Muscle layer of duodenum (tissue), 2 donors: ENCODE data around the gene GDF15.

Experiments used
- H3K27ac ChIP-seq: one replicate; pipeline ENCODE4 v1.7.0; 2013; ENCODE audit warnings: mild to moderate bottlenecking, low read length
- H3K27me3 ChIP-seq: one replicate; pipeline ENCODE4 v1.7.0; 2013; ENCODE audit warnings: low read depth, mild to moderate bottlenecking, control low read depth, low read length
- H3K36me3 ChIP-seq, 2 donors: one replicate each; pipeline ENCODE4 v1.7.0; 2013; ENCODE audit warnings: low read length in 2 of 2, control low read depth in 1 of 2, mild to moderate bottlenecking in 1 of 2; ENCODE audit not compliant: insufficient read depth in 2 of 2, control insufficient read depth in 1 of 2
- H3K4me1 ChIP-seq, 2 donors: one replicate each; pipeline ENCODE4 v1.7.0; 2013; ENCODE audit warnings: low read length in 2 of 2, mild to moderate bottlenecking in 2 of 2, control low read depth in 1 of 2, moderate library complexity in 1 of 2; ENCODE audit not compliant: insufficient read depth in 2 of 2, control insufficient read depth in 1 of 2
- H3K4me3 ChIP-seq, 2 donors: one replicate each; pipeline ENCODE4 v1.7.0; 2013; ENCODE audit warnings: low read length in 2 of 2, low read depth in 1 of 2, mild to moderate bottlenecking in 1 of 2
- H3K9me3 ChIP-seq, 2 donors: one replicate each; pipeline ENCODE4 v1.7.0; 2013; ENCODE audit warnings: low read length in 2 of 2, control low read depth in 1 of 2, mild to moderate bottlenecking in 1 of 2; ENCODE audit not compliant: control insufficient read depth in 1 of 2
- donor health status: healthy.

The GDF15 gene, protein sequence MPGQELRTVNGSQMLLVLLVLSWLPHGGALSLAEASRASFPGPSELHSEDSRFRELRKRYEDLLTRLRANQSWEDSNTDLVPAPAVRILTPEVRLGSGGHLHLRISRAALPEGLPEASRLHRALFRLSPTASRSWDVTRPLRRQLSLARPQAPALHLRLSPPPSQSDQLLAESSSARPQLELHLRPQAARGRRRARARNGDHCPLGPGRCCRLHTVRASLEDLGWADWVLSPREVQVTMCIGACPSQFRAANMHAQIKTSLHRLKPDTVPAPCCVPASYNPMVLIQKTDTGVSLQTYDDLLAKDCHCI

DNA sequence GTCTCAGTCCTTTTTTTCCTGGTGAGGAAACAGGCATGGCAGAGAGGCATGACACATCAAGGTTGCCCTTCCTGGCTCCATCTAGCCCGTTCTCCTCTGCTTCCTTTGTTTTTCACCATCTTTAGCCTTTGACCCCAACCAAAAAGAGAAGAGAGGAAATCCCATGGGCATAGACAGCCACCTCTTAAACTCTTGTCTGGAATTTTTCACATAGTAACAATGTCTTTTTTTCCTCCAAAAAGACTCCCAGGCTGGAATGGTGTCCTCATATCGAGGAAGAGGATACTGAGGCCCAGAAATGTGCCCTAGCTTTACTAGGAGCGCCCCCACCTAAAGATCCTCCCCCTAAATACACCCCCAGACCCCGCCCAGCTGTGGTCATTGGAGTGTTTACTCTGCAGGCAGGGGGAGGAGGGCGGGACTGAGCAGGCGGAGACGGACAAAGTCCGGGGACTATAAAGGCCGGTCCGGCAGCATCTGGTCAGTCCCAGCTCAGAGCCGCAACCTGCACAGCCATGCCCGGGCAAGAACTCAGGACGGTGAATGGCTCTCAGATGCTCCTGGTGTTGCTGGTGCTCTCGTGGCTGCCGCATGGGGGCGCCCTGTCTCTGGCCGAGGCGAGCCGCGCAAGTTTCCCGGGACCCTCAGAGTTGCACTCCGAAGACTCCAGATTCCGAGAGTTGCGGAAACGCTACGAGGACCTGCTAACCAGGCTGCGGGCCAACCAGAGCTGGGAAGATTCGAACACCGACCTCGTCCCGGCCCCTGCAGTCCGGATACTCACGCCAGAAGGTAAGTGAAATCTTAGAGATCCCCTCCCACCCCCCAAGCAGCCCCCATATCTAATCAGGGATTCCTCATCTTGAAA, at the start of gene GDF15:
Gene GDF15, plus strand, starts transcription at position 484 of the 868 bp plus-strand sequence. Its CDS starts 32 bp downstream, at position 516.
- Histone ChIP-seq H3K27me3 (no peaks in the 10 kb centered on the region), H3K4me1 (peaks cover 5 to 7% of the 10 kb centered on the region in 2 donors), H3K9me3 (no peaks in the 10 kb centered on the region), H3K4me3 (peak within 1 kb of the TSS; percentile 35 to 67), H3K36me3 (no peaks in the 10 kb centered on the region), H3K27ac (peak within 1 kb of the TSS; percentile 62)

DNA sequence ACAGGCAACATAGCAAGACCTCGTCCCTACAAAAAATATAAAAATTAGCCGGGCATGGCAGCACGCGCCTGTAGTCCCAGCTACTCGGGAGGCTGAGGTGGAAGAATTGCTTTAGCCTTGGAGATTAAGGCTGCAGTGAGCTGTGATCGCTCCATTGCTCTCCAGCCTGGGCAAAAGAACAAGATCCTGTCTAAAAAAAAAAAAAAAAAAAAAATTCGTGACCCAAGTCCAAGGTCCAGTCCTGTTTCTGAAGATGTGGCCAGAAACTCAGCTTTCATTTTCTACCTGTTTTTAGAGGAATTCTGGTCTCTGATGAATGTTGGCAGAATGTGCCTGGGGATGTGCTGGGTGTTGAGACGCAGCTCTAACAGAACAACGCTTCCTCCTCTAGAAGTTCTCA, 47.4 kb upstream of the GDF15 start:
- H3K36me3 ChIP-seq, result no peaks in the 10 kb centered on the region
- H3K4me3 ChIP-seq, result no peak overlapping the region
- H3K27me3 ChIP-seq, result no peaks in the 10 kb centered on the region
- H3K9me3 ChIP-seq, result no peaks in the 10 kb centered on the region
- no peak overlapping the region for H3K27ac ChIP-seq
- peaks cover 4 to 11% of the 10 kb centered on the region in 2 donors for H3K4me1 ChIP-seq

DNA sequence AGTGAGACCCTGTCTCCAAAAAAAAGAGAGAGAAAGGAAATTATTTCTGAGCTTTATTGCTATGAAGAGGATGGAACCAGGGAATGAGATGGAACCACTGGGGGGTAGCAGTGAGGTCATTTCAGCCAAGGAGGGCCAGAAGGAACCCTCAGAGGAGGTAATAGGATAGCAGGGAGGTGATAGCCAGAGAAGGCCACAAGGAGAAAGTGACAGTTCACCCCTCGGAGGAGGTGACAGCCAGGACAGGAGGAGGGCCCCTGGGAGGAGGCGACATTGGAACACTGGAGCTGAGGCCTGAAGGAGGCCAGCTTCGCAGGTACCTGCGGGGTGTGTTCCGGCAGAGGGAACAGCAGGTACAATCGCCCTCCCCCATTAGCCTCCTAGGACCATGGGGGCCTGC, 46.2 kb upstream of the GDF15 start:
- Histone ChIP-seq H3K27ac (no peak overlapping the region), H3K27me3 (no peaks in the 10 kb centered on the region), H3K4me1 (peaks cover 4 to 15% of the 10 kb centered on the region in 2 donors), H3K9me3 (no peaks in the 10 kb centered on the region), H3K36me3 (peaks cover 0 to 5% of the 10 kb centered on the region in 2 donors), H3K4me3 (peak overlapping the region; percentile 78 to 94)

DNA sequence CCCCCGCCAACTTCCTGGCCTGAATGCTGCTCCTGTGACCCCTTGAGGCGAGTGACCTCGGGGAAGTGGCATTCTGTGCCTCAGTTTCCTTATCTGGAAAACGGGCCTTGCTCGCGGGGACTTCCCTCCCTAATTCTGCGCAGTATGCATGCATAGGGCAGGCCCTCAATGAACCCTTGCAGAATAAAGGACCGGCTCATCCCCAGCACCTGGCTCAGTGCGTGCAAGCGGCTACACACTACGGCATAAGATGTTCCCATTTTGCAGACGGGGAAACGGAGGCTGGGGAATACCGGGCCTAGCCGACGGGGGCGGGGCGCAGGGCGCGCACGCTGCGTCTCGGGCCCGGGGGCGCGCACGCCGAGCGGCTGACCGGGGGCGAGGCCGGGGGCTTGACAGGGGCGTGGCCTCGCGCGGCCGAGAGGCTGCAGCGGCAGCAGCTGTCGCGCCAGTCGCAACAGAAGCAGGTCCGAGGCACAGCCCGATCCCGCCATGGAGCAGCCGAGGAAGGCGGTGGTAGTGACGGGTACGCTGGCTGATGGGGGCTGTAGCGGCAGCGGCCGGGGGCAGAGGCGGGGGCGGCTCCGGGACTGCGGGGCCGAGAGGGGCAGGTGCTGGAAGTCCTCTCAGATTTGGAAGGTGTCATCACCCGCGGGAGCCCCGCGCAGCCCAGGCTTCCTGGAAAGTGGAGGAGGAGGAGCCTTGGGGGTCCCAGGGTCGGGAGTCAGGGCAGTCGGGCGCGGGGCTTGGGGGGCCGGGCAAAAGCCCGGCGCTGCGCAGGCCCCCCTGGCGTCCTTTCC, 45.6 kb upstream of the GDF15 start, which contains the start of gene PGPEP1:
Gene PGPEP1, plus strand, starts transcription at position 409 of the 800 bp plus-strand sequence. Its CDS starts 84 bp downstream, at position 493.
- Histone ChIP-seq H3K9me3 (no peaks in the 10 kb centered on the region), H3K36me3 (peaks cover 0 to 5% of the 10 kb centered on the region in 2 donors), H3K4me3 (peak within 1 kb of the TSS; percentile 78 to 94), H3K4me1 (peaks cover 4 to 15% of the 10 kb centered on the region in 2 donors), H3K27me3 (no peaks in the 10 kb centered on the region), H3K27ac (peak within 1 kb of the TSS; percentile 69)

DNA sequence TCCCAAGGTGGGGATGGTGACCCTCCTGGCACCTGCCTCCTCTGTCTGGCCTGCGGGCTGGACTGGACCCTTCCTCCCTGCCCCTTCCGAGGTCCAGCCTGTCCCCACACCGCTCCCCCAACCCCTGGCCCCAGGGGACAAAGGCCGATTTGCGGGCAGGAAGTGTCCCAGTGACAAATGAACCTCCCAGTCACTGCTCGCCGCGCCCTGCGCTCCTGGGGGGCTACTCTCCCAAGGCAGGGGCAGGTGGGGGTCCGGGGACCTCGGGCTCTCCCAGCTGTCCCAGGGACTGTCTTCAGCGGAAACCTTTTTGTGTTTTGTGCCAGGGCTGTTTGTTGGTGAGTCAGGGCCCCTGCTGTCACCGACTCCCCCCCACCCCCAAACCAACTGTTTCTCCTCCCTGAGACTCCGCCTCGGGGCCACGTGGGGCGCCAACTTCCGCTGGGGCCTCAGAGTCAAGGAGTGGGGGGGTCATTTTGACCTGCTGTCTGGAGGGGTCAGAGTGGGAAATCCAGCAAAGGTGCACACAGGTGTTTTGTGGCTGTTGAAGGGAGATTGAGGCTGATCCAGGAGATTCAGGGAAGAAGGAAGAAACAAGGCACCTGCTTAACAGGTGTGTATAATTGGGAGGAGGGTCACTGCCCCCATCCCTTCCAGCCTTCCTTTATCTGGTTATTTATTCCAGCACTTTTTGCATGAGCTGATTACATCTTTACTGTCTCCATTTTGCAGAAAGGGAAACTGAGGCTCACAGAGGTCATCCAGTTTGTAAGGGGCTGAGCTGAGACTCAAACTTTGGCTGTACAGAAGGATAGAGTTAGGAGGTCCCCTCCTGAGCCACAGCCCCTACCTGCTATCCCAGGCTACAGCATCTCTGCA, 44.7 kb upstream of the GDF15 start:
- peaks cover 0 to 9% of the 10 kb centered on the region in 2 donors for H3K36me3 ChIP-seq
- peaks cover 4 to 15% of the 10 kb centered on the region in 2 donors for H3K4me1 ChIP-seq
- peak overlapping the region; percentile 78 to 94 for H3K4me3 ChIP-seq
- H3K27me3 ChIP-seq, result no peaks in the 10 kb centered on the region
- H3K27ac ChIP-seq, result peak overlapping the region; percentile 69
- no peaks in the 10 kb centered on the region for H3K9me3 ChIP-seq

DNA sequence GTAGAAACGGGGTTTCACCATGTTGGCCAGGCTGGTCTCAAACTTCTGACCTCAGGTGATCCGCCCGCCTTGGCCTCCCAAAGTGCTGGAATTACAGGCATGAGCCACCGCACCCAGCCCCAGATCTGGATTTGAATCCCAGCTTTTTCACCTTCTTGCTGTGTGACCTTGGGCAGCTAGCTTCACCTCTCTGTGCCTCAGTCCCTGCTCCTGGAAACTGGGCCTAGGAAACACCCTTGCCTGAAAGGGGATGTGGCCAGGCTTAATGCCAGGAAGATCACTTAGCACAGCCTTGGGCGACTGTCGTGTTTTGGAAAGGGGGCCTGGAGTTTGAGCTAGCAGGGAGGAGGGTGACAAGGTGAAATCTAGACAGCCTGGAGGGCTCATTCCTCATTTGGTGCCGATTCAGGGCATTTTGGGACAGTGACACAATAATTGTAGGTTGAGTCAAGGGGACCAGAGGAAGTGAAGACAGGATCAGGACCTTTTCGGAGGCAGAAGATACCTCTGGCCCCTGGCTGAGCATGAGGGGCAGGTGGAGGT, 43.8 kb upstream of the GDF15 start:
- Histone ChIP-seq H3K4me1 (peaks cover 4 to 15% of the 10 kb centered on the region in 2 donors), H3K4me3 (no peak overlapping the region), H3K9me3 (no peaks in the 10 kb centered on the region), H3K36me3 (peaks cover 0 to 10% of the 10 kb centered on the region in 2 donors), H3K27ac (no peak overlapping the region), H3K27me3 (no peaks in the 10 kb centered on the region)

DNA sequence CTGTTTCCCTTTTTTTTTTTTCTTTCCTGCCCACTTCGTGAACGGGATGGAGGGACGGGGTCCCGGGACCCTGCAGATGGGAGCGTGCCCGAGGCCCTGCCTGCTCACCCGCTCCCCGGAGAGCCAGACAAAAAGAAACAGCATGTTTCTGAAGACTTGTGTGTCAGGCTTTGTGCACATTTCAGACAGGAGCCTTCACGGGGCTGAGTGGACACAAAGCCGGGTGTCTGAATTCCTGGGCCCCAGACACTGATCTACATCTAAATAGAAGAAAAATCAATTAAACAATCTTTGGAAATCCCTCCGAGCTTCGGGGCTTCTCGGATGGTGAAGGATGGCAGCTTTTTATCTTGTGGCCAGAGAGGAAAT, 41.4 kb upstream of the GDF15 start:
- Histone ChIP-seq H3K27ac (no peak overlapping the region), H3K9me3 (no peaks in the 10 kb centered on the region), H3K27me3 (no peaks in the 10 kb centered on the region), H3K36me3 (peaks cover 0 to 10% of the 10 kb centered on the region in 2 donors), H3K4me3 (no peak overlapping the region), H3K4me1 (peaks cover 4 to 15% of the 10 kb centered on the region in 2 donors)

DNA sequence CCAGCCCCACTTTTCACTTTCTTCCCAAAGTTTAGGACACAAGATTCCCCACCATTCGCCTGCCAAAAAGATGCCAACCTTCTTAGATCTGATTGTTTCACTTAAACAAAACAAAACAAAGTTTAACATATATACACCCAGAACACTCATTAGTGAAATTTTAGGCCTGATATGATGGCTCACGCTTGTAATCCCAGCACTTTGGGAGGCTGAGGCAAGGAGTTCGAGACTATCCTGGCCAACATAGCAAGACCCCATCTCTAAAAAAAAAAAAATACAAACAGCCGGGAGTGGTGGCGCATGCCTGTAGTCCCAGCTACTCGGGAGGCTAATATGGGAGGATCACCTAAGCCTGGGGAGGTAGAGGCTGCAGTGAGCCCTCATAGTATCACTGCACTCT, 40.7 kb upstream of the GDF15 start:
- Histone ChIP-seq H3K4me3 (no peak overlapping the region), H3K36me3 (peaks cover 1 to 10% of the 10 kb centered on the region in 2 donors), H3K27ac (no peak overlapping the region), H3K27me3 (no peaks in the 10 kb centered on the region), H3K9me3 (no peaks in the 10 kb centered on the region), H3K4me1 (peaks cover 4 to 11% of the 10 kb centered on the region in 2 donors)

DNA sequence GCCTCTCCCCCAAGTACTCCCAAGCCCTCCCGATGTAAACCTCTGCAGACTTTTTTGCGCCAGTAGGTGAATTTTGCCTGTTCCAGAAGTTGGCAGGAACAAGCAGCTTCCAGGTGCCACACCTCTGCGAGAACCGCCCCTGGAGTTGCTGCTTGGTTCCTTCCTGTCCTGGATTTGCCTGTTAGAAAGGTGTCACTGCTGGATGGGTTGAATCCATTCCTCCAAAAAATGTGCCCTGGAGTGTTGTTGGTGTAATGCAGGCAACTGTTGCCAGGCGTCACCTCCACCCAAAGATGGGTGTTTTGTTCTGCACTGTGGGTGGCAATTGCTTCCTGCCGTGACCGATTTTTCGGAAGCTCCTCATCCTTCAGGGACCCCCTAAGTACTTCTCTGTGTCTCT, 39.9 kb upstream of the GDF15 start:
- Histone ChIP-seq H3K9me3 (no peaks in the 10 kb centered on the region), H3K4me1 (peaks cover 4 to 8% of the 10 kb centered on the region in 2 donors), H3K36me3 (peaks cover 3 to 10% of the 10 kb centered on the region in 2 donors), H3K27ac (no peak overlapping the region), H3K4me3 (no peak overlapping the region), H3K27me3 (no peaks in the 10 kb centered on the region)

DNA sequence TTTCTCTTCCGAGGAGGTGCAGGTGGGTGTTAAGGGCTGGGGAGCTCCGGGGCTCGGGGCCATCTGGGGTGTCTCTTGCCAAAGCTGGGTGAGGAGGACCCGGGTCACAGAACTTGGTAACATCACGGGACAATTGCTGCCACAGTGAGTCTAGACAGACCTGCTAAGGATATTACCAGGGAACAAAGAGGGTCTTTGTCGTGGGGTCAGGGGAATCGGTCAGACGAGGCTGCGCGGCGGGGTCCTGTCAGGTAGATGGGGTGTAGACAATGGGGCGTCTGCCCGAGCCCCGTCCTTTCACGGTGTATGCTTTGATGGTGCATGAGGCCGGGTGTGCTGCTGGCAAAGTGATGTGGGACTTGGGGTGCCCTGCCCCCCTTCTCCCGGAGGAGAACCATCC, 37.8 kb upstream of the GDF15 start:
- Histone ChIP-seq H3K4me3 (no peak overlapping the region), H3K27ac (no peak overlapping the region), H3K27me3 (no peaks in the 10 kb centered on the region), H3K9me3 (no peaks in the 10 kb centered on the region), H3K36me3 (peaks cover 3 to 10% of the 10 kb centered on the region in 2 donors), H3K4me1 (peaks cover 0 to 4% of the 10 kb centered on the region in 2 donors)
